ENCODE measurements around the gene MCCC1. TPM values are rescaled to one million over a fixed set of nuclear protein-coding genes. Genes with fewer than 3 reads are reported as not detected.

MCCC1 gene
- total and polyA plus RNA-seq, 3 donors from 2014 or later: 22.7 to 37.8 (median 35.9) TPM

DNA sequence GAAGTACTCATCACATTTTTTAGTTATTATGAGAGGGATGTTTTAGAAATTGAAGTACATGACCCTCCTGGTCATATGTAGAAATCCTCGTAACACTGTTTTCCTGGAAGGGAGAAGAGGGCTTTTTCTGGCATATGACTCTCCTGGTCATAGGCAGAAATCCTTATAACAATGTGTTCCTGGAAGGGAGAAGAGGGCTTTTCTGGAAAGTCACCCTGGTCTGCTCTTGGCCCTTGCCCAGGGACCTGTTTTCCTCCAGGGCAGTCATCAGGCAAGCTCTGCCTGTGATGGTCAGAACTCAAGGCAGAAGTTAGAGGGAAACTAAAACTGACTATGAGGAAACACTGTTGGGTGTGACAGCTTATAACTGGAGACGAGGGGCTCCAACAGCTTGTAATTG is 35.5 kb upstream of the MCCC1 start:
- Histone ChIP-seq H3K4me1 (no peaks in the 10 kb centered on the region), H3K4me3 (no peak overlapping the region), H3K27ac (no peak overlapping the region), H3K9me3 (no peaks in the 10 kb centered on the region), H3K27me3 (no peaks in the 10 kb centered on the region), H3K36me3 (ENCODE audit: low read depth, missing control alignments) (no peaks in the 10 kb centered on the region)
- intact Hi-C loops (cut with DNase I; ENCODE audit: low total_unique reads): no loop called here
- 55 to 81% methylated on average over 2 of the region's 2 CpGs for WGBS, 2 donors
- DNase-seq: no peak
- TF ChIP-seq, protein P1, sequence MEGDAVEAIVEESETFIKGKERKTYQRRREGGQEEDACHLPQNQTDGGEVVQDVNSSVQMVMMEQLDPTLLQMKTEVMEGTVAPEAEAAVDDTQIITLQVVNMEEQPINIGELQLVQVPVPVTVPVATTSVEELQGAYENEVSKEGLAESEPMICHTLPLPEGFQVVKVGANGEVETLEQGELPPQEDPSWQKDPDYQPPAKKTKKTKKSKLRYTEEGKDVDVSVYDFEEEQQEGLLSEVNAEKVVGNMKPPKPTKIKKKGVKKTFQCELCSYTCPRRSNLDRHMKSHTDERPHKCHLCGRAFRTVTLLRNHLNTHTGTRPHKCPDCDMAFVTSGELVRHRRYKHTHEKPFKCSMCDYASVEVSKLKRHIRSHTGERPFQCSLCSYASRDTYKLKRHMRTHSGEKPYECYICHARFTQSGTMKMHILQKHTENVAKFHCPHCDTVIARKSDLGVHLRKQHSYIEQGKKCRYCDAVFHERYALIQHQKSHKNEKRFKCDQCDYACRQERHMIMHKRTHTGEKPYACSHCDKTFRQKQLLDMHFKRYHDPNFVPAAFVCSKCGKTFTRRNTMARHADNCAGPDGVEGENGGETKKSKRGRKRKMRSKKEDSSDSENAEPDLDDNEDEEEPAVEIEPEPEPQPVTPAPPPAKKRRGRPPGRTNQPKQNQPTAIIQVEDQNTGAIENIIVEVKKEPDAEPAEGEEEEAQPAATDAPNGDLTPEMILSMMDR (IDR thresholded peaks at IDR 0.05): no peak
- no peak for TF ChIP-seq POLR2A (IDR thresholded peaks at IDR 0.05)

DNA sequence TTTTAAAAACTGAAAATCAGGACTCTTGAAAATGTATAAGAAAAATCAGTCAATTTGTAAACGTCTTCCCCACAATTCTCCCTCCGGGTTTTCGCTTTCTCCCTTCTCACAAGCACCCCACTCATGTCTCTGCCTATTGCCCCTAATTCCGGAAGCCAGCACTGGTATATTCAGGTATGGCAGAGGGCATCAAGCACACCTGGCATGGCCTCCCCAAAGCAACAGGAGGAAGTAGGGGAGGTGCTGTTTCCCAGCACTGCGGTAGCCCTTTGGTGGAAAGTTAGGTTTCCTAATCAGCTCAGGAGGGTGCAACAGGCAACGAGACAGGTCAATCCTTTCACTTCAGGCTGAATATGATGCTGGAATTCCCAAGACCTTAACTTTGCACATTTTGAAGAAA is 33.1 kb upstream of the MCCC1 start:
- intact Hi-C loops (cut with DNase I; ENCODE audit: low total_unique reads): no loop called here
- H3K27ac ChIP-seq: no peak overlapping the region
- TF ChIP-seq POLR2A (IDR thresholded peaks at IDR 0.05): no peak
- TF ChIP-seq, protein P1 (IDR thresholded peaks at IDR 0.05): no peak
- H3K4me3 ChIP-seq: no peak overlapping the region
- no peak for DNase-seq
- WGBS, 2 donors: 52 to 55% methylated on average over 6 of the region's 6 CpGs
- H3K27me3 ChIP-seq: no peaks in the 10 kb centered on the region
- no peaks in the 10 kb centered on the region for H3K9me3 ChIP-seq
- no peaks in the 10 kb centered on the region for H3K36me3 ChIP-seq (ENCODE audit: low read depth, missing control alignments)
- H3K4me1 ChIP-seq: no peaks in the 10 kb centered on the region

DNA sequence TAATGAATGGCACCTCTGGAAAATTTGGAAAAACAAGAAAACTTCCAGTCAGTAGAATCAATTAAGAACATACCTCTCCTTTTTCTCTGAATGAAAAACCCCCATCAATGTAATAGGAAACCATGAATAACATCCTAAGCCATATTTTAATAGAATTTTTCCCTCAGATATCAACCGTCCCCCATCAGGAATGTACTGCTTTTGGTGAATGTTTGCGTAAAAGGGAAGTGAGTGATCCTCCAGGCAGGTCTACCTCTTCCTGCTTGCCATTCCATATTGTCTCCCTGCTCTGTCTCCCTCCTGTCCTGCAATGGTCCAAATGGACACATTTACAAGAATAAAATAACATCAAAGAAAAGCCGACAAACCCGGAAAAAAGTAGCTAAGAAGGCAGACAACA is 32.4 kb upstream of the MCCC1 start:
- Histone ChIP-seq H3K36me3 (ENCODE audit: low read depth, missing control alignments) (no peaks in the 10 kb centered on the region), H3K27ac (no peak overlapping the region), H3K27me3 (no peaks in the 10 kb centered on the region), H3K4me3 (no peak overlapping the region), H3K4me1 (no peaks in the 10 kb centered on the region), H3K9me3 (no peaks in the 10 kb centered on the region)
- 58 to 67% methylated on average over 4 of the region's 4 CpGs for WGBS, 2 donors
- intact Hi-C loops (cut with DNase I; ENCODE audit: low total_unique reads): no loop called here
- TF ChIP-seq, protein P1 (IDR thresholded peaks at IDR 0.05): no peak
- no peak for DNase-seq

DNA sequence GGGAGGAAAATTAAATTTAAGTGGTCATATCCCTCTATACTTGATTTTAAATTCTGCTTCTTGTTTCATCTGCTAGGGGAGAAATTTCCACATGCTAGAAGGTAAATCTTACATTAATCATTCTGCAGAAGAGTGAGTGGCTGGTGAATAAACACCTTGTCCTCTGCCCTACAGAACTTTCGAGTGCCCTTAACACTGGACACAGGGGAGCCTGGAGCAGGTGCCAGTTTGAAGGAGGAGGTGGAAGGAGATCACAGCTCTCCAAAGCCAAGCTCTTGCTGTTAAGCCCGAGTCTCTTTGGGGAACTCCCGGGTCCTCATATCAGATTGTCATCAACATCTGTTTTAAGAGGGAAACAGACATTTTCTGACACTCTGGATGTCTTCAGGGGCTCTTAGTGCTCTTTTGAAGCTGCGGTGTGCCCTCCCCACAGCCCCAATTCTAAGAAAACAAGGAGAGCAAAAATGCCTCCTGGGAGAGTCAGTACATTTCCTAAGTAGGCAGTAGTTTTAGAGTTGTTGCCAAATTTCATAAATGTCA is 32.0 kb upstream of the MCCC1 start:
- H3K36me3 ChIP-seq (ENCODE audit: low read depth, missing control alignments): no peaks in the 10 kb centered on the region
- H3K9me3 ChIP-seq: no peaks in the 10 kb centered on the region

DNA sequence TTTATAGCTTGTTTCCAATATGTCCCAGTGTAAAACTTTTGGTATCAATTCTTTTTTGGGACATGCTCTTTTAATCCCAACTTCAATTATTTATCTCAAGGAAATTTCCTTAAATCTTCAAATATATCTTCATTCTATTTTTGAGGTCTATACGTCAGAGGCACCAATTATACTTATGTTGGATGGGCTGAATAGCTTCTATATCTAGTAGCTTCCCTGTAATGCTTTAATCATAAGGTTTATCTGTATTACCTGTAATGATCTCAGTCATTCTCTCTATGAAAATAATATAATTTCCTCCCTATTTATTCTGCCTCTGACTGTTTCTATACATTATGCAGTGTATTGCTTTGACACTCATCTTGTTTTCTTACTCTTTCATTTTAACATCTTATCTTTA is 29.9 kb upstream of the MCCC1 start:
- WGBS, 2 donors: 88 to 98% methylated on average over 1 of the region's 1 CpG
- no peaks in the 10 kb centered on the region for H3K27me3 ChIP-seq
- intact Hi-C loops (cut with DNase I; ENCODE audit: low total_unique reads): no loop called here
- no peaks in the 10 kb centered on the region for H3K9me3 ChIP-seq
- H3K4me1 ChIP-seq: no peaks in the 10 kb centered on the region
- H3K36me3 ChIP-seq (ENCODE audit: low read depth, missing control alignments): no peaks in the 10 kb centered on the region
- H3K27ac ChIP-seq: no peak overlapping the region
- no peak overlapping the region for H3K4me3 ChIP-seq
- TF ChIP-seq POLR2A (IDR thresholded peaks at IDR 0.05): no peak
- TF ChIP-seq, protein P1 (IDR thresholded peaks at IDR 0.05): no peak
- DNase-seq: no peak

More for the DNA sequence above, 32.0 kb upstream of the MCCC1 start:
- Histone ChIP-seq H3K27me3 (no peaks in the 10 kb centered on the region), H3K4me3 (no peak overlapping the region), H3K27ac (no peak overlapping the region), H3K4me1 (no peaks in the 10 kb centered on the region)
- no peak for DNase-seq
- WGBS, 2 donors: 68 to 84% methylated on average over 4 of the region's 4 CpGs
- intact Hi-C loops (cut with DNase I; ENCODE audit: low total_unique reads): no loop called here
- TF ChIP-seq, protein P1 (IDR thresholded peaks at IDR 0.05): no peak
- TF ChIP-seq POLR2A (IDR thresholded peaks at IDR 0.05): no peak
